Kidney epithelial cell (primary cell): ENCODE measurements around the gene CRKL. TPM values are rescaled to one million over a fixed set of nuclear protein-coding genes. Genes with fewer than 3 reads are reported as not detected.

Source experiments
- DNase-seq: peaks from one replicate; pipeline ENCODE4 v3.0.0-alpha.2; 2010; ENCODE audit warnings: low read depth
- H3K27me3 ChIP-seq: 2 replicates; pipeline ENCODE4 v1.6.0; 2011; ENCODE audit warnings: low read length; ENCODE audit not compliant: control insufficient read depth, insufficient read depth
- H3K36me3 ChIP-seq: 2 replicates; pipeline ENCODE4 v1.5.1; 2011; ENCODE audit warnings: low read length; ENCODE audit not compliant: control insufficient read depth, insufficient read depth
- H3K4me3 ChIP-seq: 2 replicates; pipeline ENCODE4 v1.5.1; 2011; ENCODE audit warnings: low read depth, mild to moderate bottlenecking, control low read depth, low read length
- total RNA-seq: library from RNA; depleted of rRNA; stranded (reverse); fragments of >200 nt; gene quantifications from 2 replicates; pipeline ENCODE4 v1.2.3, GENCODE V29; 2015
- TF ChIP-seq, protein P1 (sequence below): IDR thresholded peaks from 2 replicates; pipeline ENCODE4 v1.5.1; 2011; ENCODE audit warnings: mild to moderate bottlenecking, moderate library complexity, low read length, control low read depth, inconsistent platforms; ENCODE audit not compliant: insufficient read depth, poor library complexity, severe bottlenecking

Gene CRKL
- total RNA-seq, 1 donor from 2014 or later, result 47.7 TPM

- H3K4me3 ChIP-seq, result no peak overlapping the region
- H3K36me3 ChIP-seq, result no peaks in the 10 kb centered on the region
- TF ChIP-seq, protein P1, sequence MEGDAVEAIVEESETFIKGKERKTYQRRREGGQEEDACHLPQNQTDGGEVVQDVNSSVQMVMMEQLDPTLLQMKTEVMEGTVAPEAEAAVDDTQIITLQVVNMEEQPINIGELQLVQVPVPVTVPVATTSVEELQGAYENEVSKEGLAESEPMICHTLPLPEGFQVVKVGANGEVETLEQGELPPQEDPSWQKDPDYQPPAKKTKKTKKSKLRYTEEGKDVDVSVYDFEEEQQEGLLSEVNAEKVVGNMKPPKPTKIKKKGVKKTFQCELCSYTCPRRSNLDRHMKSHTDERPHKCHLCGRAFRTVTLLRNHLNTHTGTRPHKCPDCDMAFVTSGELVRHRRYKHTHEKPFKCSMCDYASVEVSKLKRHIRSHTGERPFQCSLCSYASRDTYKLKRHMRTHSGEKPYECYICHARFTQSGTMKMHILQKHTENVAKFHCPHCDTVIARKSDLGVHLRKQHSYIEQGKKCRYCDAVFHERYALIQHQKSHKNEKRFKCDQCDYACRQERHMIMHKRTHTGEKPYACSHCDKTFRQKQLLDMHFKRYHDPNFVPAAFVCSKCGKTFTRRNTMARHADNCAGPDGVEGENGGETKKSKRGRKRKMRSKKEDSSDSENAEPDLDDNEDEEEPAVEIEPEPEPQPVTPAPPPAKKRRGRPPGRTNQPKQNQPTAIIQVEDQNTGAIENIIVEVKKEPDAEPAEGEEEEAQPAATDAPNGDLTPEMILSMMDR, result no peak
Measured at GRCh38 chr22:20992056-20992442, 74.8 kb downstream of the CRKL start.

DNA sequence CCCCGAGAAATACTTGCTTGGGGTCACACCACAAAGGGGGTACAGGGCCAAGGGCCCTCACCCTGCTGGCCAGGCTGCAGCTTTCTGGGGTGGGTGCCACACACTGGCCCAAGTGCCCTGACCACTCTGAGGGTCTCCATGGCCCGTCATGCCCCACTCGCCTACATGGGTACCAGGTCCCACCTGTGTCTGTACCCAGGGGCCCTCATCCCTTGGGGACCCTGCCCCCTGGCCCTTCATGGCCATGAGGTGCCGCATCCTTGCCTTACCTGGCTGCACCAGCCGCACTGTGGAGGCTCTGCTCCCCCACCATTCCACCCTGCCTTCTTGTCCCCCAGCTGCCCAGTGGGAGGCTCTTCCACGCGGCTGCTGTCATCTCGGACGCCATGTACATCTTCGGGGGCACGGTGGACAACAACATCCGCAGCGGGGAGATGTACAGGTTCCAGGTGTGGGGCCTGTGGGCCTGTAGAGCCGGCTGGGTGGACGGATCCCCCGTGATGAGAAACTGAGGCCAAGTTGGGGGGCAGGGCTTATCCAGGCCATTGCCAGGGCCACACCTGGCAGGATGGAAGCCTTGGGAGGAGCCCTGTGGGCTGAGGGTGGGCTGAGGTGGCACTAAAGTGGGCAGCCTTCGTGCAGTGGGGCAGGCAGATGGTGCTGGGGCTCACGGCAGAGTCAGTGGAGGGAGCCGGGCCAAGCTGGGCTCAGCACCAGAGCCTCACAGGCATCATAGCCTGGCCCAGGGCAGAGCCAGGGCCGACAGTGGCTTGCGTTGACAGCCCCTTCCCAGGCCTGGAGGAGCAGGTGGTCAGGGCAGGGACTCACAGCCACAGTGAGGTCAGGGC, 75.5 kb downstream of the CRKL start:
- TF ChIP-seq, protein P1, result no peak
- H3K27me3 ChIP-seq, result no peaks in the 10 kb centered on the region
- DNase-seq, result no peak
- no peak overlapping the region for H3K4me3 ChIP-seq
- peaks cover 1% of the 10 kb centered on the region for H3K36me3 ChIP-seq

More at GRCh38 chr22:20992056-20992442, 74.8 kb downstream of the CRKL start:
- DNase-seq, result no peak
- no peaks in the 10 kb centered on the region for H3K27me3 ChIP-seq

DNA sequence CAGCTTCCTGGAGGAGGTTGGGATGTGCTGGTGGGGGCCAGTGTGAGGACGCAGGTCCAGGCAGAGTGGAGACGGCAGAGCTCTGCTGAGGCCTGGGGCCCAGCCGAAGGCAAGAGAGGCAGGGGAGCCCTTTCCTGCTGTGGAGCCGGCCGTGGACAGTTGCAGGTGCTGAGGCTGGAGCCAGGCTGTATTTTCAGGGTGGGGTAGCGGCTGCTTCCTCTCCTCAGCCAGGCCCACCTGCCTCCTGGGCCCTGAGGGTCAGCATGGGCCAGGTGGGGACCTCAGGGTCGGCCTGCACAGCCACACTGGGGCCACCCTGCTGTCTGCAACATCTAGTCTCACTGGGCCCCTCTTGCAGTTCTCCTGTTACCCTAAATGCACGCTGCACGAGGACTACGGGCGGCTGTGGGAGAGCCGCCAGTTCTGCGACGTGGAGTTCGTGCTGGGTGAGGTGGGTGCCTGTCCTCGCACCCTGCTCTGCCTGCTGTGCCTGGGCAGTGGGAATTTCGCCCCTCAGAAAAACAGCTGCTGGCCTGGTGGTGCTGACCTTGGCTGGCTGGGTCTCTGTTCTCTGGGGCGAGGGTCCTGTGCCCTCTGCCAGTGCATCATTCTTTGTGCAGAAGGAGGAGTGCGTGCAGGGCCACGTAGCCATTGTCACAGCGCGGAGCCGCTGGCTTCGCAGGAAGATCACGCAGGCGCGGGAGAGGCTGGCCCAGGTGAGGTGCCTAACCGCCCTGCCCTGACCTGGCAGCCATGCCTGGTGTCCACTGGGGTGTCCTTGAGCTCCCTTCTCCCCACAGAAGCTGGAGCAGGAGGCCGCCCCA, 76.3 kb downstream of the CRKL start:
- Histone ChIP-seq H3K36me3 (peaks cover 2% of the 10 kb centered on the region), H3K4me3 (no peak overlapping the region), H3K27me3 (no peaks in the 10 kb centered on the region)
- no peak for DNase-seq
- TF ChIP-seq, protein P1, result no peak

- TF ChIP-seq, protein P1, result no peak
- H3K36me3 ChIP-seq, result peaks cover 3% of the 10 kb centered on the region
- no peak for DNase-seq
- H3K27me3 ChIP-seq, result no peaks in the 10 kb centered on the region
- H3K4me3 ChIP-seq, result no peak overlapping the region
Measured at GRCh38 chr22:20994128-20994901, 77.1 kb downstream of the CRKL start.

DNA sequence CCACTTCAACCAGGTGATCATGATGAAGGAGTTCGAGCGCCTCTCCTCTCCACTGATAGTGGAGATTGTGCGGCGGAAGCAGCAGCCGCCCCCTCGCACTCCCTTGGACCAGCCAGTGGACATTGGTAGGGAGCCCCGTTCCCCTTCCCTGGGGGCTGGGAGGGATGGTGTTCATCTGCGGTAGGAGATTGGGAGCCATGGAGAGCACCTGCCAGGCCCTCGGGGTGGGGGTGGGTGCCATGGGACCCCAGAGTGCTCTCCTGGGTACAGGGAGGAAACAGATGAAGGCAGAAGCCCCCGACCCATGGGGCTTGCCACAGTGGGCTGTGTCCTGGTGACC, 77.7 kb downstream of the CRKL start:
- no peak for DNase-seq
- TF ChIP-seq, protein P1, result no peak
- Histone ChIP-seq H3K27me3 (no peaks in the 10 kb centered on the region), H3K4me3 (no peak overlapping the region), H3K36me3 (peaks cover 5% of the 10 kb centered on the region)
